Chondrocyte (in vitro differentiated cells): ENCODE results near the gene PPP1R14C. TPM values are rescaled to one million over a fixed set of nuclear protein-coding genes. Genes with fewer than 3 reads are reported as not detected.

ENCODE experiments used
- DNase-seq: peaks from one replicate; pipeline ENCODE4 v3.0.0; 2021; ENCODE audit warnings: mixed read lengths, low spot score
- H3K27ac Mint-ChIP-seq: one replicate; pipeline ENCODE4 v1.8.0; 2021; ENCODE audit warnings: mild to moderate bottlenecking, moderate library complexity, mixed read lengths; ENCODE audit not compliant: unreplicated experiment
- H3K27me3 Mint-ChIP-seq: 2 replicates; pipeline ENCODE4 v1.8.0; 2021; ENCODE audit warnings: low read depth, mixed read lengths
- H3K36me3 Mint-ChIP-seq: 2 replicates; pipeline ENCODE4 v1.8.0; 2021; ENCODE audit warnings: low read depth, mixed read lengths
- H3K4me1 Mint-ChIP-seq: 2 replicates; pipeline ENCODE4 v1.8.0; 2021; ENCODE audit warnings: low read depth, mild to moderate bottlenecking, mixed read lengths
- H3K4me3 Mint-ChIP-seq: one replicate; pipeline ENCODE4 v1.8.0; 2021; ENCODE audit warnings: mild to moderate bottlenecking, moderate library complexity, mixed read lengths; ENCODE audit not compliant: unreplicated experiment
- H3K9me3 Mint-ChIP-seq: 2 replicates; pipeline ENCODE4 v1.8.0; 2021; ENCODE audit warnings: low read depth, mixed read lengths
- CTCF ChIP-seq: fragments of 200-600 bp; sonication (generic); IDR thresholded peaks from 2 replicates; pipeline ENCODE4 v1.5.0; 2021; ENCODE audit warnings: antibody characterized with exemption, mild to moderate bottlenecking, moderate library complexity
- total RNA-seq: library from RNA; stranded (reverse); gene quantifications from 3 replicates; pipeline ENCODE4 v1.2.1, GENCODE V29; 2021

Gene PPP1R14C
- total RNA-seq, 1 donor from 2014 or later = 3.4 TPM

- H3K4me3 Mint-ChIP-seq = no peak overlapping the region
- no peaks in the 10 kb centered on the region for H3K9me3 Mint-ChIP-seq
- no peak for TF ChIP-seq CTCF
- H3K27ac Mint-ChIP-seq = no peak overlapping the region
- peaks cover 1% of the 10 kb centered on the region for H3K27me3 Mint-ChIP-seq
- DNase-seq = no peak
- H3K4me1 Mint-ChIP-seq = peaks cover 36% of the 10 kb centered on the region
- no peaks in the 10 kb centered on the region for H3K36me3 Mint-ChIP-seq
Observed at GRCh38 chr6:150255840-150256239, 113.0 kb downstream of the PPP1R14C start.

- peaks cover 4% of the 10 kb centered on the region for H3K27me3 Mint-ChIP-seq
- no peak overlapping the region for H3K4me3 Mint-ChIP-seq
- no peak overlapping the region for H3K27ac Mint-ChIP-seq
- no peak for TF ChIP-seq CTCF
- DNase-seq = no peak
- no peaks in the 10 kb centered on the region for H3K9me3 Mint-ChIP-seq
- no peaks in the 10 kb centered on the region for H3K36me3 Mint-ChIP-seq
- H3K4me1 Mint-ChIP-seq = peaks cover 30% of the 10 kb centered on the region
Observed at GRCh38 chr6:150256618-150257272, 113.9 kb downstream of the PPP1R14C start.

DNA sequence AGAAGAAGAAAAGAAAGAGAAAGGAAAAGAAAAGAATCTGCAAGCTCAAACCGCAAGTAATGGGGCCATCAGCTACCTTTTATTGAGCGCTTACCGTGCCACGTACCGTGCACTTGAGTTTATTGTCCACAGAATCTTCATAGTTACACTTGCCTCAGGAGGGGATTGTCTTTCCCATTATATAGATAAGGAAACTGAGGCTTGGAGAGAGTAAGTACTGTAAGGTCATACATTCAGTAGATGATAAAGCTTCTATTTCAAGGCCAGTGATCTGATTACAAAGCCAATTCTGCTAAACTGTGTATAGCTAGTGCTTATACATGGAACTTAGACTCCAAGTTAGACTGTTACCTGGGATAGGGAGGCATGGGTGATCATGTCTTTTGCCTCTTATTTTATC, 115.5 kb downstream of the PPP1R14C start:
- Mint-ChIP-seq H3K36me3 (no peaks in the 10 kb centered on the region), H3K4me3 (no peak overlapping the region)

DNA sequence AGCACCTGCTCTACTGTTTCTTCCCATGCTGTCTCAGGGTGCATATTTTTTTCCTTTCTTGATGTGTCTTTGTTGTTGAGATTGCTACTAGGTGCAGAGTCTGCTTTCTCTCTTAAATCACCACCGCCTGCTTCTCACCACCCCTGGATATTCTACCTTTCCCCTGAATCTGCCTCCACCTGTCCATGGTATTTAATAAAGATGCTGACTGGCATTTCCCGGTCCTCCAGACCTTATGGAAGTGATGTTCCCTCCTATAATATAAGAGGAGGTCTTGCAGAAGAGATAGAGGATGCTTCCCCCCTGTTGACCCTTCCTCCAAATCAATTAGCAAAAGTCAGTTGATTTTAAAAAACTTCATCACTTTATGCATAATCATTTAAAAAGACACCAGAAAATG, 118.1 kb downstream of the PPP1R14C start:
- no peak for TF ChIP-seq CTCF
- Mint-ChIP-seq H3K9me3 (no peaks in the 10 kb centered on the region), H3K27ac (no peak overlapping the region), H3K4me1 (peaks cover 2% of the 10 kb centered on the region), H3K36me3 (no peaks in the 10 kb centered on the region), H3K4me3 (no peak overlapping the region), H3K27me3 (peaks cover 6% of the 10 kb centered on the region)
- DNase-seq = no peak

More for the DNA sequence above, 115.5 kb downstream of the PPP1R14C start:
- H3K27me3 Mint-ChIP-seq = peaks cover 6% of the 10 kb centered on the region
- DNase-seq = no peak
- TF ChIP-seq CTCF = no peak
- peaks cover 21% of the 10 kb centered on the region for H3K4me1 Mint-ChIP-seq
- H3K27ac Mint-ChIP-seq = no peak overlapping the region
- H3K9me3 Mint-ChIP-seq = no peaks in the 10 kb centered on the region

DNA sequence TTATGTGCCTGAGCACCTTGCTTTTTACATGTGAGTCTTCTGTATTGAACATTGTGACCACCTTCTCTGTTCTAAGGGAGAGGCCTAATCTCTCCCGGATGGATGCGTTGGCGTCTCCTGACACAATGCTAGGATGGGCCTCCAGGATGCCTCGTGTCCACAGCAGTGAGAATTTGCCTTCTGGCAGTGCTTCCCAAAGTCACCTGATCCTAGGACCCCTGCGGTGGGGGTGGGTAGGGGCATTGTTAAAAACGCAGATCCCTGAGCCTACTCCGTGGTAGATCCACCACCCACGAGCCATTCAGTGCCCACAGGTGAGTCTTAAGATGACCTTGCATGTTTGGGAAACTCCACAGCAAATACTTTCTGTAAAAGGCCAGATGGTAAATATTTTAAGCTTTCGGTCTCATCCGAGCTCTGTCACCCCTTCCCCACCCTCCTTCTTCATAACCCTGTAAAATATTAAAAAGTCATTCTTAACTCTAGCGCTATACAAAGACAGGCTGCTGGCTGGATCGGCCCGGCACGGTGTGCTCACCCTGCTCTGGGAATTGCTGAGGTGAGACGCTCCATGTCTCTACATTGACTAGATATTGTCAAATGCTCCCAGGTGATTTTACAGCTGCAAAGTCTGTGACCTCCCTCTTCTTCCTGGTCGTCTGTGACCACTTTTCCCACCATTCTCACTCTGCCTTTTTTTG, 119.3 kb downstream of the PPP1R14C start:
- Mint-ChIP-seq H3K36me3 (no peaks in the 10 kb centered on the region), H3K27ac (no peak overlapping the region), H3K4me1 (peaks cover 7% of the 10 kb centered on the region), H3K4me3 (no peak overlapping the region), H3K9me3 (no peaks in the 10 kb centered on the region), H3K27me3 (peaks cover 6% of the 10 kb centered on the region)
- no peak for DNase-seq
- TF ChIP-seq CTCF = no peak
